GM21576 (cell line): Measurements from ENCODE around the gene PRKG1.

ENCODE experiments used
- ATAC-seq: cut with Tn5 transposase; IDR thresholded peaks from one replicate; pipeline ENCODE4 v1.9.1; 2021; ENCODE audit warnings: mild to moderate bottlenecking, moderate library complexity; ENCODE audit not compliant: unreplicated experiment

Gene PRKG1

GRCh38 chr10:51770709-51771108, 696.4 kb downstream of the PRKG1 start:
- ATAC-seq, result no peak

- no peak for ATAC-seq
Observed at GRCh38 chr10:51772387-51772786, 698.1 kb downstream of the PRKG1 start.

GRCh38 chr10:51773681-51774080, 699.4 kb downstream of the PRKG1 start:
- no peak for ATAC-seq

GRCh38 chr10:51783941-51784340, 709.7 kb downstream of the PRKG1 start:
- no peak for ATAC-seq

GRCh38 chr10:51786016-51786683, 711.9 kb downstream of the PRKG1 start:
- no peak for ATAC-seq

GRCh38 chr10:51786684-51787035, 712.4 kb downstream of the PRKG1 start:
- no peak for ATAC-seq

GRCh38 chr10:51788273-51788672, 714.0 kb downstream of the PRKG1 start:
- ATAC-seq, result no peak

- ATAC-seq, result no peak
Observed at GRCh38 chr10:51789118-51789517, 714.8 kb downstream of the PRKG1 start.

GRCh38 chr10:51789903-51790302, 715.6 kb downstream of the PRKG1 start:
- ATAC-seq, result no peak

GRCh38 chr10:51792678-51793077, 718.4 kb downstream of the PRKG1 start:
- no peak for ATAC-seq

GRCh38 chr10:51800121-51800520, 725.8 kb downstream of the PRKG1 start:
- no peak for ATAC-seq

GRCh38 chr10:51800725-51801424, 726.6 kb downstream of the PRKG1 start:
- no peak for ATAC-seq

- no peak for ATAC-seq
Observed at GRCh38 chr10:51802030-51802429, 727.7 kb downstream of the PRKG1 start.

GRCh38 chr10:51804866-51805265, 730.6 kb downstream of the PRKG1 start:
- no peak for ATAC-seq

GRCh38 chr10:51806079-51806835, 732.0 kb downstream of the PRKG1 start:
- ATAC-seq, result no peak

- ATAC-seq, result no peak
Observed at GRCh38 chr10:51808187-51808586, 733.9 kb downstream of the PRKG1 start.

- no peak for ATAC-seq
Observed at GRCh38 chr10:51815723-51816122, 741.4 kb downstream of the PRKG1 start.

- ATAC-seq, result no peak
Observed at GRCh38 chr10:51821045-51821444, 746.8 kb downstream of the PRKG1 start.

GRCh38 chr10:51821745-51822144, 747.5 kb downstream of the PRKG1 start:
- no peak for ATAC-seq

GRCh38 chr10:51832652-51833383, 758.5 kb downstream of the PRKG1 start:
- ATAC-seq, result peak; percentile 61

GRCh38 chr10:51834548-51834947, 760.3 kb downstream of the PRKG1 start:
- no peak for ATAC-seq
